ENCODE results near the gene ZP3.
"Not testable (repeated sequence)": the region's sequence is repeated elsewhere in the genome, so short reads cannot be mapped to it uniquely, and the experiment has no call there.

DNA sequence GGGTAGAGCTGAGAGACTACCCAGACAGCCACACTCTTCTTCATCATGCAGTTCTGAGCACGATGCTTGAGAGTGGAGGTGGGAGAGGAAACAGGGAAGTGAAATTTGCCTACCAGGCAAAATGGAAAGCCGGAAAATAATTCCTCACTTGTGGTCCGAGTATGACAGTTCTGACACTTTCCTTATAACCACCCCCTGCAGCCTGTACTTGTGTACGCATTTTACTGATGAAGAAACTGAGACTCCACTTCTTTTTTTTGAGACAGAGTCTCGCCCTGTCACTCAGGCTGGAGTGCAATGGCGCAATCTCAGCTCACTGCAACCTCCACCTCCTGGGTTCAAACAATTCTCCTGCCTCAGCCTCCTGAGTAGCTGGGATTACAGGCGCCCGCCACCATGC lies 21.7 kb upstream of the ZP3 start:
- TF ChIP-seq, protein P1, sequence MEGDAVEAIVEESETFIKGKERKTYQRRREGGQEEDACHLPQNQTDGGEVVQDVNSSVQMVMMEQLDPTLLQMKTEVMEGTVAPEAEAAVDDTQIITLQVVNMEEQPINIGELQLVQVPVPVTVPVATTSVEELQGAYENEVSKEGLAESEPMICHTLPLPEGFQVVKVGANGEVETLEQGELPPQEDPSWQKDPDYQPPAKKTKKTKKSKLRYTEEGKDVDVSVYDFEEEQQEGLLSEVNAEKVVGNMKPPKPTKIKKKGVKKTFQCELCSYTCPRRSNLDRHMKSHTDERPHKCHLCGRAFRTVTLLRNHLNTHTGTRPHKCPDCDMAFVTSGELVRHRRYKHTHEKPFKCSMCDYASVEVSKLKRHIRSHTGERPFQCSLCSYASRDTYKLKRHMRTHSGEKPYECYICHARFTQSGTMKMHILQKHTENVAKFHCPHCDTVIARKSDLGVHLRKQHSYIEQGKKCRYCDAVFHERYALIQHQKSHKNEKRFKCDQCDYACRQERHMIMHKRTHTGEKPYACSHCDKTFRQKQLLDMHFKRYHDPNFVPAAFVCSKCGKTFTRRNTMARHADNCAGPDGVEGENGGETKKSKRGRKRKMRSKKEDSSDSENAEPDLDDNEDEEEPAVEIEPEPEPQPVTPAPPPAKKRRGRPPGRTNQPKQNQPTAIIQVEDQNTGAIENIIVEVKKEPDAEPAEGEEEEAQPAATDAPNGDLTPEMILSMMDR (IDR thresholded peaks at IDR 0.05) = not testable (repeated sequence)
- peak in 1 of 2 donors; percentile 19 for TF ChIP-seq EP300 (IDR thresholded peaks at IDR 0.05)
